Tibial nerve (tissue), 4 donors: ENCODE results near the gene TPPP2. TPM values are rescaled to one million over a fixed set of nuclear protein-coding genes. Genes with fewer than 3 reads are reported as not detected.

ENCODE experiments used
- DNase-seq, 2 donors: peaks; one replicate each; pipeline ENCODE4 v3.0.0-alpha.2; 2019; ENCODE audit warnings: low spot score in 2 of 2
- H3K27ac ChIP-seq, 4 donors: fragments of 200-600 bp; sonication (generic) in 3 of 4; one replicate each; pipeline ENCODE4 v1.5.1; 2017 to 2019; ENCODE audit warnings: mild to moderate bottlenecking in 1 of 4
- H3K27me3 ChIP-seq, 2 donors: fragments of 200-600 bp; sonication (generic) in 1 of 2; one replicate each; pipeline versions ENCODE4 v1.5.1 to v1.6.0; 2017 to 2019
- H3K36me3 ChIP-seq, 3 donors: fragments of 200-600 bp; sonication (generic); one replicate each; pipeline ENCODE4 v1.5.1; 2018 to 2019
- H3K4me1 ChIP-seq, 4 donors: fragments of 200-600 bp; sonication (generic) in 3 of 4; one replicate each; pipeline ENCODE4 v1.5.1; 2017 to 2019
- H3K4me3 ChIP-seq, 4 donors: fragments of 200-600 bp; sonication (generic) in 3 of 4; one replicate each; pipeline ENCODE4 v1.5.1; 2017 to 2019; ENCODE audit warnings: mild to moderate bottlenecking in 1 of 4, moderate library complexity in 1 of 4
- H3K9me3 ChIP-seq, 4 donors: fragments of 200-600 bp; sonication (generic) in 3 of 4; one replicate each; pipeline ENCODE4 v1.5.1; 2017 to 2019
- CTCF ChIP-seq, 5 experiments: fragments of 200-600 bp in 3 of 5; fragments of 450-650 bp in 2 of 5; sonication (generic) in 3 of 5; IDR thresholded peaks; one replicate each; pipeline ENCODE4 v1.5.1; 2016 to 2019; ENCODE audit warnings: antibody characterized with exemption in 5 of 5, mild to moderate bottlenecking in 3 of 5, moderate library complexity in 2 of 5
- EP300 ChIP-seq, 2 donors: sonication (generic); formaldehyde crosslinking; IDR thresholded peaks; one replicate each; pipeline ENCODE4 v1.6.1; 2017; ENCODE audit warnings: antibody characterized with exemption in 2 of 2, mild to moderate bottlenecking in 1 of 2
- POLR2A ChIP-seq, 2 donors: fragments of 450-650 bp; IDR thresholded peaks; one replicate each; pipeline ENCODE4 v1.6.1; 2017; ENCODE audit warnings: antibody characterized with exemption in 2 of 2, mild to moderate bottlenecking in 2 of 2, moderate library complexity in 2 of 2
- WGBS, 2 donors: methylation state at CpG; one replicate each; pipeline ENCODE4 v1.1.5; 2018; 5-methylcytosine and 5-hydroxymethylcytosine counted together
- total RNA-seq, 4 donors: library from RNA; depleted of rRNA; stranded (reverse); fragments of >200 nt; gene quantifications; one replicate each; pipeline ENCODE4 v1.1.0, GENCODE V29; 2016

The TPPP2 gene
- total RNA-seq, 4 donors from 2014 or later, result not detected

- Histone ChIP-seq H3K36me3 (no peaks in the 10 kb centered on the region), H3K27me3 (no peaks in the 10 kb centered on the region), H3K9me3 (no peaks in the 10 kb centered on the region), H3K4me3 (no peak overlapping the region), H3K27ac (no peak overlapping the region), H3K4me1 (peaks cover 0 to 43% (median 24%) of the 10 kb centered on the region in 4 donors)
- no peak for TF ChIP-seq POLR2A (IDR thresholded peaks at IDR 0.05)
- no peak for TF ChIP-seq EP300 (IDR thresholded peaks at IDR 0.05)
- TF ChIP-seq CTCF (IDR thresholded peaks at IDR 0.05), result no peak
- DNase-seq, result no peak
- 48 to 58% methylated on average over 8 of the region's 8 CpGs for WGBS, 2 donors
Observed at GRCh38 chr14:21042918-21043317, 12.9 kb downstream of the TPPP2 start.

GRCh38 chr14:21043387-21043973 lies 13.5 kb downstream of the TPPP2 start:
- no peak for DNase-seq
- no peak overlapping the region for H3K27ac ChIP-seq
- H3K4me1 ChIP-seq, result peaks cover 0 to 37% (median 19%) of the 10 kb centered on the region in 4 donors
- no peak overlapping the region for H3K4me3 ChIP-seq
- 38 to 46% methylated on average over 2 of the region's 2 CpGs for WGBS, 2 donors
- H3K9me3 ChIP-seq, result no peaks in the 10 kb centered on the region
- no peaks in the 10 kb centered on the region for H3K36me3 ChIP-seq
- no peak for TF ChIP-seq POLR2A (IDR thresholded peaks at IDR 0.05)
- no peak for TF ChIP-seq CTCF (IDR thresholded peaks at IDR 0.05)
- no peak for TF ChIP-seq EP300 (IDR thresholded peaks at IDR 0.05)
- no peaks in the 10 kb centered on the region for H3K27me3 ChIP-seq

- TF ChIP-seq POLR2A (IDR thresholded peaks at IDR 0.05) (no peak), EP300 (IDR thresholded peaks at IDR 0.05) (no peak), CTCF (IDR thresholded peaks at IDR 0.05) (no peak)
- Histone ChIP-seq H3K27ac (no peak overlapping the region), H3K9me3 (no peaks in the 10 kb centered on the region), H3K4me1 (peaks cover 0 to 31% (median 14%) of the 10 kb centered on the region in 4 donors), H3K36me3 (no peaks in the 10 kb centered on the region), H3K4me3 (no peak overlapping the region), H3K27me3 (no peaks in the 10 kb centered on the region)
- no peak for DNase-seq
- WGBS, 2 donors, result 65 to 66% methylated on average over 6 of the region's 6 CpGs
Observed at GRCh38 chr14:21043974-21044618, 14.1 kb downstream of the TPPP2 start.

GRCh38 chr14:21047378-21047781 lies 17.4 kb downstream of the TPPP2 start:
- Histone ChIP-seq H3K9me3 (no peaks in the 10 kb centered on the region), H3K27me3 (no peaks in the 10 kb centered on the region), H3K27ac (no peak overlapping the region), H3K4me3 (no peak overlapping the region), H3K36me3 (no peaks in the 10 kb centered on the region), H3K4me1 (peaks cover 0 to 18% (median 6%) of the 10 kb centered on the region in 4 donors)
- DNase-seq, result no peak
- TF ChIP-seq CTCF (IDR thresholded peaks at IDR 0.05) (no peak), EP300 (IDR thresholded peaks at IDR 0.05) (no peak), POLR2A (IDR thresholded peaks at IDR 0.05) (no peak)
- WGBS, 2 donors, result 76 to 81% methylated on average over 2 of the region's 2 CpGs

GRCh38 chr14:21048638-21049037 lies 18.6 kb downstream of the TPPP2 start:
- DNase-seq, result no peak
- Histone ChIP-seq H3K9me3 (no peaks in the 10 kb centered on the region), H3K36me3 (no peaks in the 10 kb centered on the region), H3K27ac (no peak overlapping the region), H3K4me1 (peaks cover 0 to 7% (median 3%) of the 10 kb centered on the region in 4 donors), H3K27me3 (no peaks in the 10 kb centered on the region), H3K4me3 (no peak overlapping the region)
- 69 to 73% methylated on average over 2 of the region's 2 CpGs for WGBS, 2 donors
- no peak for TF ChIP-seq POLR2A (IDR thresholded peaks at IDR 0.05)
- TF ChIP-seq CTCF (IDR thresholded peaks at IDR 0.05), result no peak
- no peak for TF ChIP-seq EP300 (IDR thresholded peaks at IDR 0.05)
